Smooth muscle cell (in vitro differentiated cells): ENCODE measurements around the gene NACA2. TPM values are rescaled to one million over a fixed set of nuclear protein-coding genes. Genes with fewer than 3 reads are reported as not detected.

ENCODE experiments used
- DNase-seq: peaks from one replicate; lab custom pipeline; 2025; ENCODE audit not compliant: unreplicated experiment; lab: John Stamatoyannopoulos, UW
- H2AFZ ChIP-seq: fragments of 200-600 bp; sonication (generic); 2 replicates; pipeline ENCODE4 v1.6.0; 2016; ENCODE audit warnings: antibody characterized with exemption, low read depth, mild to moderate bottlenecking
- H3F3A ChIP-seq: fragments of 200-600 bp; sonication (generic); 2 replicates; pipeline ENCODE4 v1.6.0; 2017; ENCODE audit warnings: antibody characterized with exemption, low read depth
- H3K27ac ChIP-seq: fragments of 200-600 bp; sonication (generic); 2 replicates; pipeline ENCODE4 v1.5.1; 2016; ENCODE audit warnings: low read depth, mild to moderate bottlenecking
- H3K27me3 ChIP-seq: fragments of 200-600 bp; sonication (generic); 2 replicates; pipeline ENCODE4 v1.6.1; 2016; ENCODE audit warnings: low read depth, mild to moderate bottlenecking
- H3K36me3 ChIP-seq: fragments of 200-600 bp; sonication (generic); 2 replicates; pipeline ENCODE4 v1.5.1; 2016; ENCODE audit warnings: low read depth
- H3K4me1 ChIP-seq: fragments of 200-600 bp; sonication (generic); 2 replicates; pipeline ENCODE4 v1.5.1; 2016; ENCODE audit warnings: low read depth
- H3K4me2 ChIP-seq: fragments of 200-600 bp; sonication (generic); 2 replicates; pipeline ENCODE4 v1.6.0; 2016; ENCODE audit warnings: mild to moderate bottlenecking
- H3K4me3 ChIP-seq: fragments of 200-600 bp; sonication (generic); 2 replicates; pipeline ENCODE4 v1.5.1; 2016; ENCODE audit warnings: mild to moderate bottlenecking
- H3K79me2 ChIP-seq: fragments of 200-600 bp; sonication (generic); 2 replicates; pipeline ENCODE4 v1.6.0; 2016; ENCODE audit warnings: low read depth, mild to moderate bottlenecking
- H3K9ac ChIP-seq: fragments of 200-600 bp; sonication (generic); 2 replicates; pipeline ENCODE4 v1.6.0; 2016; ENCODE audit warnings: low read depth
- H3K9me3 ChIP-seq: fragments of 200-600 bp; sonication (generic); replicated peaks from 2 replicates; pipeline ENCODE4 v1.5.1; 2016; ENCODE audit warnings: low read depth
- H4K20me1 ChIP-seq: fragments of 200-600 bp; sonication (generic); 2 replicates; pipeline ENCODE4 v1.6.0; 2016; ENCODE audit warnings: low read depth
- WGBS: methylation state at CpG from one replicate; pipeline ENCODE4 v1.1.7; 2016; ENCODE audit warnings: low lambda C conversion rate; 5-methylcytosine and 5-hydroxymethylcytosine counted together
- polyA plus RNA-seq: library from polyadenylated mRNA; unstranded; fragments of >200 nt; fragmentation: Nextera tagmentation; extraction: Ambion mirVana; gene quantifications from 2 replicates; pipeline ENCODE4 v1.2.1, GENCODE V29; 2016
- total RNA-seq: library from RNA; depleted of rRNA; stranded (reverse); fragments of >200 nt; gene quantifications from 2 replicates; pipeline ENCODE4 v1.2.3, GENCODE V29; 2014
- TF ChIP-seq, protein P1 (sequence below): fragments of 200-600 bp; sonication (generic); IDR thresholded peaks from 2 replicates; pipeline ENCODE4 v1.5.1; 2017; ENCODE audit warnings: borderline replicate concordance, mild to moderate bottlenecking, antibody characterized with exemption; ENCODE audit not compliant: insufficient read depth, poor library complexity, severe bottlenecking

NACA2 gene
- total and polyA plus RNA-seq, 2 experiments from 2014 or later, result not detected

GRCh38 chr17:61594294-61594825, 3.3 kb upstream of the NACA2 start:
- Histone ChIP-seq H3K4me2 (no peak overlapping the region), H3K27me3 (peaks cover 1% of the 10 kb centered on the region), H3K9me3 (no peaks in the 10 kb centered on the region), H3K79me2 (no peaks in the 10 kb centered on the region), H3K4me1 (no peaks in the 10 kb centered on the region), H4K20me1 (no peaks in the 10 kb centered on the region), H2AFZ (no peak overlapping the region), H3F3A (no peaks in the 10 kb centered on the region), H3K36me3 (no peaks in the 10 kb centered on the region), H3K9ac (no peak overlapping the region), H3K4me3 (no peak overlapping the region), H3K27ac (no peak overlapping the region)
- WGBS, result 78% methylated on average over 5 of the region's 5 CpGs
- DNase-seq, result no peak
- TF ChIP-seq, protein P1, sequence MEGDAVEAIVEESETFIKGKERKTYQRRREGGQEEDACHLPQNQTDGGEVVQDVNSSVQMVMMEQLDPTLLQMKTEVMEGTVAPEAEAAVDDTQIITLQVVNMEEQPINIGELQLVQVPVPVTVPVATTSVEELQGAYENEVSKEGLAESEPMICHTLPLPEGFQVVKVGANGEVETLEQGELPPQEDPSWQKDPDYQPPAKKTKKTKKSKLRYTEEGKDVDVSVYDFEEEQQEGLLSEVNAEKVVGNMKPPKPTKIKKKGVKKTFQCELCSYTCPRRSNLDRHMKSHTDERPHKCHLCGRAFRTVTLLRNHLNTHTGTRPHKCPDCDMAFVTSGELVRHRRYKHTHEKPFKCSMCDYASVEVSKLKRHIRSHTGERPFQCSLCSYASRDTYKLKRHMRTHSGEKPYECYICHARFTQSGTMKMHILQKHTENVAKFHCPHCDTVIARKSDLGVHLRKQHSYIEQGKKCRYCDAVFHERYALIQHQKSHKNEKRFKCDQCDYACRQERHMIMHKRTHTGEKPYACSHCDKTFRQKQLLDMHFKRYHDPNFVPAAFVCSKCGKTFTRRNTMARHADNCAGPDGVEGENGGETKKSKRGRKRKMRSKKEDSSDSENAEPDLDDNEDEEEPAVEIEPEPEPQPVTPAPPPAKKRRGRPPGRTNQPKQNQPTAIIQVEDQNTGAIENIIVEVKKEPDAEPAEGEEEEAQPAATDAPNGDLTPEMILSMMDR, result no peak

- no peak for DNase-seq
- TF ChIP-seq, protein P1, result no peak
- WGBS, result 72% methylated on average over 7 of the region's 7 CpGs
These were observed 2.4 kb upstream of the NACA2 start for GRCh38 chr17:61593426-61593825.

GRCh38 chr17:61591930-61592329, 911 bp upstream of the NACA2 start:
- no peak overlapping the region for H2AFZ ChIP-seq
- H3K79me2 ChIP-seq, result no peaks in the 10 kb centered on the region
- 80% methylated on average over 8 of the region's 8 CpGs for whole genome bisulfite sequencing
- no peaks in the 10 kb centered on the region for H4K20me1 ChIP-seq
- no peaks in the 10 kb centered on the region for H3K9me3 ChIP-seq
- H3K4me1 ChIP-seq, result no peaks in the 10 kb centered on the region
- H3K27ac ChIP-seq, result no peak overlapping the region
- H3F3A ChIP-seq, result no peaks in the 10 kb centered on the region
- no peak overlapping the region for H3K4me2 ChIP-seq
- no peak overlapping the region for H3K4me3 ChIP-seq
- H3K9ac ChIP-seq, result no peak overlapping the region
- H3K27me3 ChIP-seq, result peaks cover 7% of the 10 kb centered on the region
- TF ChIP-seq, protein P1, result no peak
- no peaks in the 10 kb centered on the region for H3K36me3 ChIP-seq
- DNase-seq, result no peak

More at GRCh38 chr17:61593426-61593825, 2.4 kb upstream of the NACA2 start:
- H3K4me3 ChIP-seq, result no peak overlapping the region
- no peaks in the 10 kb centered on the region for H4K20me1 ChIP-seq
- H3K79me2 ChIP-seq, result no peaks in the 10 kb centered on the region
- no peak overlapping the region for H3K9ac ChIP-seq
- H3K36me3 ChIP-seq, result no peaks in the 10 kb centered on the region
- no peak overlapping the region for H3K27ac ChIP-seq
- no peaks in the 10 kb centered on the region for H3F3A ChIP-seq
- H3K4me2 ChIP-seq, result no peak overlapping the region
- H3K4me1 ChIP-seq, result no peaks in the 10 kb centered on the region
- H3K9me3 ChIP-seq, result no peaks in the 10 kb centered on the region
- peaks cover 7% of the 10 kb centered on the region for H3K27me3 ChIP-seq
- no peak overlapping the region for H2AFZ ChIP-seq

GRCh38 chr17:61589990-61590389, 1.0 kb downstream of the NACA2 start:
- 84% methylated on average over 5 of the region's 5 CpGs for WGBS
- no peaks in the 10 kb centered on the region for H3K79me2 ChIP-seq
- TF ChIP-seq, protein P1, result no peak
- peaks cover 7% of the 10 kb centered on the region for H3K27me3 ChIP-seq
- H2AFZ ChIP-seq, result no peak overlapping the region
- H3K4me3 ChIP-seq, result no peak overlapping the region
- H3K9ac ChIP-seq, result no peak overlapping the region
- H4K20me1 ChIP-seq, result no peaks in the 10 kb centered on the region
- no peak overlapping the region for H3K27ac ChIP-seq
- no peak for DNase-seq
- H3K9me3 ChIP-seq, result no peaks in the 10 kb centered on the region
- H3K4me2 ChIP-seq, result no peak overlapping the region
- no peaks in the 10 kb centered on the region for H3K36me3 ChIP-seq
- no peaks in the 10 kb centered on the region for H3K4me1 ChIP-seq
- H3F3A ChIP-seq, result no peaks in the 10 kb centered on the region
